ENCODE data around the gene LONP1. TPM values are rescaled to one million over a fixed set of nuclear protein-coding genes. Genes with fewer than 3 reads are reported as not detected.

The LONP1 gene
- total and polyA plus RNA-seq, 2 of the 8 experiments (the other 6 are each of a cell fraction or from before 2014, with no cell fraction given) = 98.1 to 117 TPM

DNA sequence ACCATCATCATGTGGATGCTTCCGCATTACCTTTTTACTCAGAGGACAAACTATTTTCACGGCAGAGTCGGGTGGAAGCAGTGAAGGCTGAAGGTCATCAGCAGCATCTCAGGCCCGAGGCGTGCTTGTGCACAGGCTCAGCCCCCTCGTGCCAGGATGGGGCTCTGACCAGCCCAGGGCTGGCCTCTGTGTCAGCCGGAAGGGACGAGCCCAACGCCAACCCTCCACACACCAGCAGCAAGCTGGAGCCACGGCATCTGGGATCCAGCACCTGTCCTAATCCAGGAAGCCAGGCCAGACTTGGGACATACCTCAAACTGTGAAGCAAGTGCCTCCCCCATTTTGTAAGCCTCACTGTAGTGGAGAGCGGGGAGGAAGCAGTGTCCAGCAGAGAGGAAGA is 50.7 kb downstream of the LONP1 start (continued):
- TF ChIP-seq RNF2 (IDR thresholded peaks at IDR 0.05; ENCODE audit: borderline replicate concordance, low read depth, low read length, missing control alignments, poor library complexity, severe bottlenecking) = no peak

All from H1 (cell line).